K562 (cell line): ENCODE measurements around the gene ERCC4. TPM values are rescaled to one million over a fixed set of nuclear protein-coding genes. Genes with fewer than 3 reads are reported as not detected.

Source experiments
- ADNP ChIP-seq: fragments of 200-800 bp; sonication (Bioruptor generic); IDR thresholded peaks from 2 replicates; pipeline ENCODE4 v1.6.1; 2016; ENCODE audit warnings: missing genetic modification characterization, missing compliant biosample characterization
- CREB1 ChIP-seq, 2 experiments: sonication (generic) in 1 of 2; formaldehyde crosslinking in 1 of 2; IDR thresholded peaks; 2 replicates each; pipeline versions ENCODE4 v1.6.1 to v1.8.0; 2012 to 2022; ENCODE audit warnings: inconsistent platforms in 1 of 2, mild to moderate bottlenecking in 1 of 2, missing genetic modification reagents in 1 of 2, moderate library complexity in 1 of 2
- ETS1 ChIP-seq: conservative IDR thresholded peaks from 2 replicates; pipeline ENCODE4 v1.6.1; 2011; ENCODE audit warnings: low read depth, mild to moderate bottlenecking, low read length; ENCODE audit not compliant: control insufficient read depth
- HBP1 ChIP-seq: fragments of 450-650 bp; formaldehyde crosslinking; IDR thresholded peaks from 2 replicates; pipeline ENCODE4 v1.4.0; 2022; ENCODE audit warnings: missing genetic modification characterization
- IRF1 ChIP-seq: sonication (generic); formaldehyde crosslinking; IDR thresholded peaks from 2 replicates; pipeline ENCODE4 v1.8.0; 2022; ENCODE audit warnings: missing genetic modification reagents, mild to moderate bottlenecking, borderline replicate concordance
- NFIX ChIP-seq: fragments of 250-450 bp; sonication (Bioruptor Pico); IDR thresholded peaks from 2 replicates; pipeline ENCODE4 v1.4.0; 2020; ENCODE audit warnings: low read depth, mild to moderate bottlenecking, moderate library complexity
- PHF20 ChIP-seq: fragments of 450-650 bp; IDR thresholded peaks from 2 replicates; pipeline ENCODE4 v1.6.1; 2018; ENCODE audit not compliant: partially characterized antibody
- RREB1 ChIP-seq: fragments of 250-450 bp; sonication (Bioruptor Pico); IDR thresholded peaks from 2 replicates; pipeline ENCODE4 v1.4.0; 2020
- SP2 ChIP-seq: IDR thresholded peaks from 2 replicates; pipeline ENCODE4 v1.6.1; 2011; ENCODE audit warnings: mild to moderate bottlenecking, low read depth, low read length, moderate library complexity; ENCODE audit not compliant: poor library complexity, severe bottlenecking; ENCODE audit errors: extremely low read depth
- ZNF436 ChIP-seq: fragments of 250-450, 450-650 bp; sonication (Bioruptor Pico); formaldehyde crosslinking; IDR thresholded peaks from 2 replicates; pipeline ENCODE4 v1.7.0; 2020; ENCODE audit warnings: mild to moderate bottlenecking
- ZNF444 ChIP-seq: fragments of 250-450 bp; sonication (Bioruptor Pico); IDR thresholded peaks from 2 replicates; pipeline ENCODE4 v1.4.0; 2020; ENCODE audit warnings: mild to moderate bottlenecking, moderate library complexity
- polyA plus RNA-seq, 8 experiments: library from polyadenylated mRNA; depleted of rRNA in 4 of 8; stranded (reverse) in 5 of 8; unstranded in 3 of 8; fragments of >200 nt; fragmentation: Nextera tagmentation in 2 of 8; fragmentation: Illumina TruSeq in 1 of 8; extraction: Ambion mirVana in 2 of 8; extraction: Trizol in 1 of 8; gene quantifications; 2 replicates each; pipeline versions ENCODE4 v1.2.1 to v1.2.3, GENCODE V29; 2011 to 2014; ENCODE audit warnings: inconsistent platforms in 1 of 8, missing spikeins in 1 of 8
- total RNA-seq, 7 experiments: library from RNA; depleted of rRNA in 6 of 7; stranded (reverse); fragments of >200 nt in 6 of 7; fragmentation: Illumina TruSeq in 2 of 7; extraction: Trizol in 2 of 7; gene quantifications; 2 replicates each; pipeline versions ENCODE4 v1.2.1 to v1.2.3, GENCODE V29; 2011 to 2021; ENCODE audit warnings: low replicate concordance in 1 of 7

Gene ERCC4
- total and polyA plus RNA-seq, 9 of the 15 experiments (the other 6 are each of a cell fraction or from before 2014, with no cell fraction given) = 3.7 to 10.5 (median 6.0) TPM

- no peak for TF ChIP-seq HBP1 (CRISPR knock-in tag)
- no peak for TF ChIP-seq CREB1 (IDR thresholded peaks at IDR 0.05)
- no peak; the same call in 1 of the 2 replicates for TF ChIP-seq CREB1 (CRISPR knock-in tag; IDR thresholded peaks at IDR 0.05)
- 0 out of 2 replicates have a peak, but pooled peaks have one; percentile 45 for TF ChIP-seq ETS1
- no peak for TF ChIP-seq ZNF436
- no peak for TF ChIP-seq NFIX (CRISPR knock-in tag)
- no peak for TF ChIP-seq RREB1
- peak; percentile 98 for TF ChIP-seq PHF20
- TF ChIP-seq IRF1 = no peak
- no peak for TF ChIP-seq ZNF444 (CRISPR knock-in tag)
- no peak for TF ChIP-seq SP2
- no peak for TF ChIP-seq ADNP (tag)
Measured at GRCh38 chr16:13919683-13920509, at the start of gene ERCC4 (continued).
